COLO668 (cell line): ENCODE data around the gene HSH2D.
"Not testable (repeated sequence)": the region's sequence is repeated elsewhere in the genome, so short reads cannot be mapped to it uniquely, and the experiment has no call there.

ENCODE experiments used
- DNase-seq: peaks from one replicate; lab custom pipeline; 2025; ENCODE audit not compliant: unreplicated experiment; lab: John Stamatoyannopoulos, UW

HSH2D gene, protein sequence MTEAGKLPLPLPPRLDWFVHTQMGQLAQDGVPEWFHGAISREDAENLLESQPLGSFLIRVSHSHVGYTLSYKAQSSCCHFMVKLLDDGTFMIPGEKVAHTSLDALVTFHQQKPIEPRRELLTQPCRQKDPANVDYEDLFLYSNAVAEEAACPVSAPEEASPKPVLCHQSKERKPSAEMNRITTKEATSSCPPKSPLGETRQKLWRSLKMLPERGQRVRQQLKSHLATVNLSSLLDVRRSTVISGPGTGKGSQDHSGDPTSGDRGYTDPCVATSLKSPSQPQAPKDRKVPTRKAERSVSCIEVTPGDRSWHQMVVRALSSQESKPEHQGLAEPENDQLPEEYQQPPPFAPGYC

GRCh38 chr19:16143399-16144215 lies at the start of gene HSH2D:
HSH2D (plus strand) TSS chr19:16143685; CDS start chr19:16148751, 5,066 bp downstream.
- peak; percentile 94 for DNase-seq

- no peak for DNase-seq
Measured at GRCh38 chr19:16094360-16095070, 49.0 kb upstream of the HSH2D start.

- DNase-seq, result no peak
Measured at GRCh38 chr19:16095071-16095571, 48.4 kb upstream of the HSH2D start.

DNA sequence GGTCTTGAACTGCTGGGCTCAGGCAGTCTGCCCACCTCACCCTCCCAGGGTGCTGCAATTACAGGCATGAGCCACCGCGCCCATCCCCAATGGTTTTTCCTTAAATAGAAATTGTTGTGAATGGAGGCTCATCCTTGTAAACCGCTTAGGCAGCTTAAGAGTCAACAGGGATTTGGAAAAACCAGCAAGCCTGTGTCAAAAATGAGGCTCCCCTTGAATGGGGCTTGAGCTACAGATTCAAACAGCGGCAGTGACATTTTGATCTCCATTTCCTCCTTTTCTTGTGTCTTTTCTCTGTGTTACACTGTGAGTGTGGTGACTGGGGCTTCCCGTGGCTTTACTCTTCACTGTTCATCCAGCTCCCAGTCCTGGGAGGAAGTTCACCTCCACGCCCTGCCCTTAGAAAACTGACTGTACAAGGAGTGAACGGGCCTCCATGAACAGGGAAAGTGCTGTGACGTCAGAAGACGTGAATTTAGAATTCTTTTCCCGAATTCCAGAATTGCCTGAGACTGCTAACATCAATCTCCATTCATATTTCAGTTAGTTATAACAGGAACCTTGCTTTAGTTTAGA lies 47.1 kb upstream of the HSH2D start:
- no peak for DNase-seq

- no peak for DNase-seq
Measured at GRCh38 chr19:16098416-16098768, 45.1 kb upstream of the HSH2D start.

DNA sequence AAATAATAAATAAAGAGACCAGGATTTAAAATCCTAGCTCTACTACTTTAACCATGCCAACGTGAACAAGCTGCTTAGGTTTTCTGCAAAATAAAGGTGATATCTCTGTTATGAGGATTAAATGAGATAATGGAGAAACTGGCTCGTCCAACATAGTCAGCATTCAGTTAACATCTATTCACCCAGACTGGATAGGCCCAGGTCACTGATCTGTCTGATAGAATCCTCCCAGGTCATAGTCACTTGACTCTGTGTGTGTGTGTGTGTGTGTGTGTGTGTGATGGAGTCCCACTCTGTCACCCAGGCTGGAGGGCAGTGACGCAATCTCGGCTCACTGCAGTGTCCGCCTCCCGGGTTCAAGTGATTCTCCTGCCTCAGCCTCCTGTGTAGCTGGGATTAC lies 44.7 kb upstream of the HSH2D start:
- DNase-seq, result no peak

- not testable (repeated sequence) for DNase-seq
Measured at GRCh38 chr19:16099314-16099965, 44.0 kb upstream of the HSH2D start.

DNA sequence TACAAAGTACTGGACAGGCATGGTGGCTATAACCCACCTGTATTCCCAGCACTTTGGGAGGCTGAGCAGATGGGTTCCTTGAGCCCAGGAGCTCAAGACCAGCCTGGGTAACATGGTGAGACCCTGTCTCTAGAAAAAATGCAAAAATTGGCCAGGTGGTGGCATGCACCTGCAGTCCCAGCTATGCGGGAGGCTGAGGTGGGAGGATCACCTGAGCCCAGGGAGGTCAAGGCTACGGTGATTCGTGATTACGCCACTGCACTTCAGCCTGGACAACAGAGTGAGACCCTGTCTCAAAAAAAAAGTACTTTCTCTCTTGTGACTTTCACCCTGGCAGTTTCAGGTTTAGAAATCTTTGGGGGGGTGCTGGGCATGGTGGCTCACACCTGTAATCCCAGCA lies 43.0 kb upstream of the HSH2D start:
- DNase-seq, result no peak

GRCh38 chr19:16104722-16105121 lies 38.8 kb upstream of the HSH2D start:
- no peak for DNase-seq

DNA sequence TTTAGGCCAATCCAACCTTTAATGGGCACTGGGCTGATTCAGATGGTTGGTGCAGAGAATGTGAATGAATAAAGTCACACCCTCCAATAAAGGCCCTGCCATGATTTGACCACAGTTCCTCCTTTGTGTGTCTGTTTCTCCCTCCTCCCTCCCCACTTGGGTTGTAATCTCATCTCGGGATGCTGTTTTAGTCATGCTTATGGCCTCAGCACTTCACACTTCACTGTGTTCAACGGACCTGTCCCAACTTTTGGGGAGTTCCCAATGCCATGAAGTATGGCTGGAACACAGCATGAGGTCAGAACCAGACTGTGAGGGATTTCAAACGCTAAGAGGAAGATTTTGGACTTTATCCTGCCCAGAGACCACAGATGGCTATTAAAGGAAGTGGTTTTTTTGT lies 37.4 kb upstream of the HSH2D start:
- DNase-seq, result no peak

GRCh38 chr19:16111160-16111908 lies 32.2 kb upstream of the HSH2D start, which contains the start of gene RAB8A:
RAB8A (plus strand) TSS chr19:16111889; CDS start chr19:16111902, 13 bp downstream.
- DNase-seq, result peak; percentile 99

GRCh38 chr19:16111909-16112752 lies 31.4 kb upstream of the HSH2D start:
- no peak for DNase-seq

DNA sequence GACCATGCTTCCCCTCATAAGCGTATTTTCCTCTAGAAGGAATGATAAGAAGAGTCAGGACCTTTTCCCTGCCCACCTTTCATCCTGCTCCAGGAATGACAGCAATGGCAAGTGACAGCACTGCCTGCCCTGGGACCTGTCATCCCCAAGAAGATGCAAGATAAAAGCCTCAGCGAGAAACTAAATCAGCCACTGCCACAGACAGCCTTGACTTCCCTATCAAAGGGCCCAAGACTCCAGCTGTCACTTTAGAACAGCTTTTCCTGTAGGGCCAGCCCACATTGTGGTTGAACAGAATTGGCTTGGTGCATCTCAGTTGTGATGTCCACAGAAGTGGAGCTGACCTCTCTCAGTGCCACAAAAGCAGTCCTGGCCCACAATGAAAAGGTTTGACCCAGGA lies 30.7 kb upstream of the HSH2D start:
- no peak for DNase-seq

GRCh38 chr19:16113727-16114126 lies 29.8 kb upstream of the HSH2D start:
- no peak for DNase-seq

GRCh38 chr19:16115301-16116039 lies 28.0 kb upstream of the HSH2D start:
- DNase-seq, result no peak

- no peak for DNase-seq
Measured at GRCh38 chr19:16116067-16116466, 27.4 kb upstream of the HSH2D start.

- no peak for DNase-seq
Measured at GRCh38 chr19:16117594-16118033, 25.9 kb upstream of the HSH2D start.

DNA sequence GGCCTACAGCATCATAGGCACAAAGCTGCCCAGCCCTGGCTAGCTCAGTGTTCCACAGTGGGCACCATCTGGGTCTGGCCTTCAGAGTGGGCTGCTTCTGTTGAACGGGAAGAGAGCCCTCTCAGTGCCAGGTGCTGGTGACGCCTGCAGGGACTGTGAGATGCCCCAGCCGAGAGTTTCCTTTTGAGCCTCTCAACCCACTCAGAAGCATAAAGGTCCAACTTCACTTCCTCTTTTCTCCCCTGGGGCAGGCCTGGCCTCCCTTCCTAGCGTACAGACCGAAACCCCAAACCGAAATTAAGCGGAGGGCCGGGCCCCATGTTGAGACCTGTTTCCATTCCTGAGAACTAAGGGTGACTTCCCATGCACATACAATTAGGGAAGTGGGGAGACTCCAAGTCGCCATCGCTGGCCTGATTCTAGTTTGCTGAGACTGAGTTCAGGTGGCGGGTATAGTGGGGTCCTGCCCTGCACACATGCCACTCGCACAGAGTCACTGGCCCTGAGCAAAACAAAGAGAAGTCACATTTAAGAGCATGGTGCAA lies 24.9 kb upstream of the HSH2D start:
- no peak for DNase-seq
